HFFc6 (cell line): ENCODE results near the gene OCRL. TPM values are rescaled to one million over a fixed set of nuclear protein-coding genes. Genes with fewer than 3 reads are reported as not detected.

Source experiments
- DNase-seq: peaks from one replicate; pipeline ENCODE4 v3.0.0-alpha.2; 2018
- H3K27ac Mint-ChIP-seq: 2 replicates; pipeline ENCODE4 v1.8.0; 2020; ENCODE audit warnings: mild to moderate bottlenecking, mixed read lengths
- H3K27me3 Mint-ChIP-seq: 2 replicates; pipeline ENCODE4 v1.8.0; 2021; ENCODE audit warnings: mild to moderate bottlenecking, moderate library complexity, mixed read lengths; ENCODE audit not compliant: insufficient read depth
- H3K36me3 Mint-ChIP-seq: 2 replicates; pipeline ENCODE4 v1.8.0; 2021; ENCODE audit warnings: low read depth, mixed read lengths
- H3K4me1 Mint-ChIP-seq: 2 replicates; pipeline ENCODE4 v1.8.0; 2020; ENCODE audit warnings: low read depth, mixed read lengths
- H3K4me3 Mint-ChIP-seq: 2 replicates; pipeline ENCODE4 v1.8.0; 2020; ENCODE audit warnings: mild to moderate bottlenecking, moderate library complexity, mixed read lengths
- H3K9me3 Mint-ChIP-seq: 2 replicates; pipeline ENCODE4 v1.8.0; 2020; ENCODE audit warnings: mild to moderate bottlenecking, mixed read lengths
- CTCF ChIP-seq: fragments of 200-600 bp; sonication (generic); IDR thresholded peaks from 2 replicates; pipeline ENCODE4 v1.5.0; 2021; ENCODE audit warnings: antibody characterized with exemption, mild to moderate bottlenecking
- total RNA-seq, 6 experiments: library from RNA; stranded (reverse); fragmentation: NEBNext Ultra II Directional; extraction: Animal tissue kit (Norgen Biotek cat#: 25700); gene quantifications; 2 replicates in 1 of 6; 3 replicates in 5 of 6; pipeline ENCODE4 v1.2.3, GENCODE V29; 2021

OCRL gene
- total RNA-seq, 6 experiments from 2014 or later = 28.5 to 35.2 (median 30.5) TPM

- peaks cover 10% of the 10 kb centered on the region; the same call in 1 of the 2 replicates for H3K36me3 Mint-ChIP-seq
- no peaks in the 10 kb centered on the region for H3K27me3 Mint-ChIP-seq
- no peak overlapping the region for H3K27ac Mint-ChIP-seq
- no peak for TF ChIP-seq CTCF
- no peaks in the 10 kb centered on the region for H3K9me3 Mint-ChIP-seq
- H3K4me3 Mint-ChIP-seq = no peak overlapping the region
- H3K4me1 Mint-ChIP-seq = peaks cover 18% of the 10 kb centered on the region
- no peak for DNase-seq
Observed at GRCh38 chrX:129585691-129586090, 45.6 kb downstream of the OCRL start.

- H3K9me3 Mint-ChIP-seq = no peaks in the 10 kb centered on the region
- no peak for TF ChIP-seq CTCF
- no peak overlapping the region for H3K27ac Mint-ChIP-seq
- H3K27me3 Mint-ChIP-seq = no peaks in the 10 kb centered on the region
- no peak overlapping the region for H3K4me3 Mint-ChIP-seq
- peaks cover 18% of the 10 kb centered on the region for H3K4me1 Mint-ChIP-seq
- H3K36me3 Mint-ChIP-seq = peaks cover 10% of the 10 kb centered on the region; the same call in 1 of the 2 replicates
- no peak for DNase-seq
Observed at GRCh38 chrX:129586446-129586845, 46.4 kb downstream of the OCRL start.

GRCh38 chrX:129590596-129590995 lies 50.5 kb downstream of the OCRL start:
- Mint-ChIP-seq H3K4me1 (peaks cover 13% of the 10 kb centered on the region), H3K36me3 (peaks cover 15% of the 10 kb centered on the region; the same call in 1 of the 2 replicates), H3K27ac (no peak overlapping the region), H3K27me3 (no peaks in the 10 kb centered on the region), H3K4me3 (no peak overlapping the region), H3K9me3 (no peaks in the 10 kb centered on the region)
- no peak for DNase-seq
- TF ChIP-seq CTCF = no peak

- peaks cover 9% of the 10 kb centered on the region for H3K4me1 Mint-ChIP-seq
- no peak overlapping the region for H3K4me3 Mint-ChIP-seq
- H3K27me3 Mint-ChIP-seq = peaks cover 2% of the 10 kb centered on the region; the same call in 1 of the 2 replicates
- H3K9me3 Mint-ChIP-seq = no peaks in the 10 kb centered on the region
- TF ChIP-seq CTCF = no peak
- peak overlapping the region; percentile 39; the same call in 1 of the 2 replicates for H3K27ac Mint-ChIP-seq
- H3K36me3 Mint-ChIP-seq = peaks cover 15% of the 10 kb centered on the region; the same call in 1 of the 2 replicates
- DNase-seq = no peak
Observed at GRCh38 chrX:129593137-129593536, 53.1 kb downstream of the OCRL start.

- TF ChIP-seq CTCF = no peak
- Mint-ChIP-seq H3K27me3 (peaks cover 2% of the 10 kb centered on the region; the same call in 1 of the 2 replicates), H3K9me3 (no peaks in the 10 kb centered on the region), H3K4me1 (peaks cover 9% of the 10 kb centered on the region), H3K36me3 (peaks cover 10% of the 10 kb centered on the region; the same call in 1 of the 2 replicates), H3K4me3 (no peak overlapping the region), H3K27ac (no peak overlapping the region)
- DNase-seq = no peak
Observed at GRCh38 chrX:129594781-129595180, 54.7 kb downstream of the OCRL start.
